AG10803 (cell line): Measurements from ENCODE around the gene TRMT2A.

Source experiments
- DNase-seq: peaks from one replicate; pipeline ENCODE4 v3.0.0; 2010; ENCODE audit warnings: low read depth
- H3K4me3 ChIP-seq: 2 replicates; pipeline ENCODE4 v1.5.1; 2011; ENCODE audit warnings: mild to moderate bottlenecking, low read length, control low read depth
- CTCF ChIP-seq: conservative IDR thresholded peaks from 2 replicates; pipeline ENCODE4 v1.5.1; 2011; ENCODE audit warnings: mild to moderate bottlenecking, low read length, control low read depth, inconsistent platforms

The TRMT2A gene

DNA sequence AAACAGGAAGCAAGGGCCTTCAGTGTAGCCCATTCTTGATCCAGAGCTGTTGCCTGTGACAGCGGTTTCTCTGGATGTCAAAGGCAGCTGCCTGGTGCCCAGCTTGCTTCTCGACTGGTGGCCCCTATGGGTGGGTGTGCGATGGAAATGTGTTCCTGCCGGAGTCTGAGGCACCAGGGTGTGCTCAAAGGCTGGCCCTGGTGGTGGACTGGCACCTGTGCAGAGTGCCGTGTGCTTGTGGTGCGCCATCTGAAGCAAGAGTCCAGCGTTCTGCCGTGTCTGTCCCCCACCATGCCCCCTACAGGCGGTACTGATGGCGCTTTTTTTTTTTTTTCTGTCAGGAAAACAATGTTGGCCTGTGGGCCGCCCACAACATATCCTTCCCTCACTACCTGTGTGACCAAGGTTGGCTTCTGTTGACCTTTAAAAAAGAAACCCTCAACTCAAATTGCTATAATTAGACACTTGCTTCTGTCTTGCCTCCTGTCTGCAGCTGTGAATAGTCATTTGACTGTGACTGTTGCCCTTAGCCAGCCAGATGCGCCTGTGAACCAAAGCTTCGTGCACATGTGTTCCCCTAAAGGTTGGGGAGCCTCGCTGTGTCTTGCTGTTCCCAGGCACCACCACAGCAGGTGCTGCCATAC, 5.9 kb downstream of the TRMT2A start:
- TF ChIP-seq CTCF, result peak; percentile 43
- no peak overlapping the region for H3K4me3 ChIP-seq
- peak; percentile 22 for DNase-seq

GRCh38 chr22:20110359-20110985, 6.6 kb downstream of the TRMT2A start:
- DNase-seq, result no peak
- no peak overlapping the region for H3K4me3 ChIP-seq
- no peak for TF ChIP-seq CTCF

DNA sequence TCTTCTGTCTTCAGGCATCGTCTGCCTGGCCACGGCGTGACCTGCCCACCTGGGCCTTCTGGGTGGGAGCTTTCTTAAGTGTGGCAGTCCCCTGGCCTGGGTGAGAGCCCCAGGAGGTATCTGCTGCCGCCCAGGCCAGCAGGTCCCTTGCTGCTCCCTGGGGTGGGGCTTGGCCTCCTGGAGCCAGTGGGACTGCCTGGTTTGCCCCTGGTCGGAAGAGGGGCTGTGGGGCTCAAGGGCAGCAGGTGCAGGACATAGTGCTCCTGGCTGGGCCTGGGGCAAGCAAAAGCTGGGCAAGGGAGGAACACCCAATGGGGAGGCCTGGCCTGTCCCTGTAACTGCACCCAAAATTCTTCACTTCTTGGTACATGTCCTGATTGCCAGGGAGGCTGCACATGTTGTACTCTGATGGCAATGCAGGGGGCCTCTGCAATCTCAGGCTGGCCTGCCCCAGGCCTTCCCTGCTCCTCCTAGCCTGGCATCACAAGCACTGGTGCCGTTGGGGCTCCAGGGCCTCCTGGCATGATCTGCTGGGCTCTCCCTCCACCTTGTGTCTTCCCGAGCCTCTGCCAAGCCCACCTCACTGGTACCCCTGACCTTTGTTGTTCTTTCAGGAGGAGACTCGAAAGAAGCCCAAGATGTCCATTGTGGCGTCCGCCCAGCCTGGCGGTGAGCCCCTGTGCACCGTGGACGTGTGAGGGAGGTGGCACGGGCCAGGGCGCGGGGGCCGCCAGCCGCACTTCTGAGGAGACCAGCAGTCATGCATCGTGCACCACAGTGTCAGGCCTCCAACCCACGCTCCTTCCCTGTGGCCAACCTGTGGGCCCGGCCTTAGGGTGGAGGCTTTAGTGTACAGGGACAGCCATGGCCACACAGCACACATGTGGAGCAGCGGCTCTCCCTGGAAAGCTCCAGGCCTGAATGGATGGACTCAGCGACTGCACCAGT, 7.3 kb downstream of the TRMT2A start:
- no peak for DNase-seq
- no peak for TF ChIP-seq CTCF
- H3K4me3 ChIP-seq, result no peak overlapping the region

- no peak for DNase-seq
- H3K4me3 ChIP-seq, result no peak overlapping the region
- TF ChIP-seq CTCF, result no peak
These were observed 8.2 kb downstream of the TRMT2A start for GRCh38 chr22:20108757-20109230.

- DNase-seq, result no peak
- no peak for TF ChIP-seq CTCF
- no peak overlapping the region for H3K4me3 ChIP-seq
These were observed 8.9 kb downstream of the TRMT2A start for GRCh38 chr22:20107951-20108756.

GRCh38 chr22:20107471-20107901, 9.5 kb downstream of the TRMT2A start:
- DNase-seq, result no peak
- no peak for TF ChIP-seq CTCF
- no peak overlapping the region for H3K4me3 ChIP-seq
